Measurements from ENCODE around the gene AGMO.
"Not testable (repeated sequence)": the region's sequence is repeated elsewhere in the genome, so short reads cannot be mapped to it uniquely, and the experiment has no call there.

The AGMO gene

DNA sequence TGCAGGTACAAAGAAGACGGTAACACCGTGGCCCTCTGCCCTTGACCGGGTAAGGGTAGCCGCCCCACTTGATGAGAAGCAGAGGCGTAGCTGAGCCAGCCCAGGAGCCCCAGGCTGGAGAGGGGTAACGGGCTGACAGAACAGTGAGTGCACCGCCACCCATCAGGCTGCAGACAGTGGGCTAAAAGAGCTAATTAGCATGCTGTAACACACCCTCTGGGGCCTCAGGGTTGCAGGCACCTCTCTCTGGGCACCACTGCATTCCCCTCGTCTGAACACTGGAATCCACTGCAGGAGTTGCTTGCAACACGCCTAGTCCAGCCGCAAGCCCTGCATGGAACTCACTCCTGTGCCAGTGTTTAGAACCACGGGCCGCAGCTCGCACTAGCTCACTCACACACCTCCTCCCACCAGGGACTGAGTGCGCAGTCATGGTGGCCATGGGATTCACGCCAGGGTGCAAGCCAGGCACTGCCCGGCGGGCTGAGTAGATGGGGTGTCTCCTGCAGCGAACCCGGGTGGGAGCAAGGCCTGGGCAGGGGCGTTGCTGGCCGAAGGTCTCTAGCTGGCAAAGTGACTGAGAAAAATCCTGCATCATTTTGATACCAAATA, 36.1 kb downstream of the AGMO start:
- no peak overlapping the region for H3K9ac ChIP-seq (ENCODE audit: low read length)
- TF ChIP-seq, protein P1, sequence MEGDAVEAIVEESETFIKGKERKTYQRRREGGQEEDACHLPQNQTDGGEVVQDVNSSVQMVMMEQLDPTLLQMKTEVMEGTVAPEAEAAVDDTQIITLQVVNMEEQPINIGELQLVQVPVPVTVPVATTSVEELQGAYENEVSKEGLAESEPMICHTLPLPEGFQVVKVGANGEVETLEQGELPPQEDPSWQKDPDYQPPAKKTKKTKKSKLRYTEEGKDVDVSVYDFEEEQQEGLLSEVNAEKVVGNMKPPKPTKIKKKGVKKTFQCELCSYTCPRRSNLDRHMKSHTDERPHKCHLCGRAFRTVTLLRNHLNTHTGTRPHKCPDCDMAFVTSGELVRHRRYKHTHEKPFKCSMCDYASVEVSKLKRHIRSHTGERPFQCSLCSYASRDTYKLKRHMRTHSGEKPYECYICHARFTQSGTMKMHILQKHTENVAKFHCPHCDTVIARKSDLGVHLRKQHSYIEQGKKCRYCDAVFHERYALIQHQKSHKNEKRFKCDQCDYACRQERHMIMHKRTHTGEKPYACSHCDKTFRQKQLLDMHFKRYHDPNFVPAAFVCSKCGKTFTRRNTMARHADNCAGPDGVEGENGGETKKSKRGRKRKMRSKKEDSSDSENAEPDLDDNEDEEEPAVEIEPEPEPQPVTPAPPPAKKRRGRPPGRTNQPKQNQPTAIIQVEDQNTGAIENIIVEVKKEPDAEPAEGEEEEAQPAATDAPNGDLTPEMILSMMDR (IDR thresholded peaks at IDR 0.05; ENCODE audit: low read depth, low read length), result no peak
- no peak for TF ChIP-seq EZH2phosphoT487 (IDR thresholded peaks at IDR 0.05; ENCODE audit: low read depth)

DNA sequence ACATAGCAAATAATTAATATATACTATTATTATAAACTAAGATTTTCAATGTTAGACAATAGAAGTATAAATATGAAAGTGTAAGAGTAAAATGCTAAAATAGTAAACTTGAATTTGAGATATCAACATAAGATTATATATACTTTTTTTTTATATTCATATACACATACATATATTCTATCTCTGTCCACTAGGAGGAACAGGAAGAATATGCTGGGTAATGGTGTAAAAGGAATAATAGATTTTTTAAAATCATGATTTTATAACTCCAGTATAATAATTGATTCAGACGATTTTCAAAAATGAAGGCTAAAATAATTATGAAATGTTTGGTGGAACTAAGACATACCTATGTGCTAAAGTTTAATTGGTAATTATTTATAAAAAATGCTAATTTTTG, 37.7 kb downstream of the AGMO start:
- TF ChIP-seq EZH2phosphoT487 (IDR thresholded peaks at IDR 0.05; ENCODE audit: low read depth), result no peak
- TF ChIP-seq, protein P1 (IDR thresholded peaks at IDR 0.05; ENCODE audit: low read depth, low read length), result no peak
- no peak overlapping the region for H3K9ac ChIP-seq (ENCODE audit: low read length)
- H3K27me3 ChIP-seq (ENCODE audit: low read depth, low read length), result no peaks in the 10 kb centered on the region
- H3K27ac ChIP-seq (ENCODE audit: low read length), result no peak overlapping the region
- no peak overlapping the region for H3K4me3 ChIP-seq (ENCODE audit: low read length)
- no peak overlapping the region for H2AFZ ChIP-seq (ENCODE audit: low read depth, low read length)
- no peaks in the 10 kb centered on the region for H3K9me3 ChIP-seq (ENCODE audit: insufficient read depth, low read length)
- H3K4me1 ChIP-seq (ENCODE audit: low read length), result no peaks in the 10 kb centered on the region
- H4K20me1 ChIP-seq (ENCODE audit: insufficient read depth, low read length), result no peaks in the 10 kb centered on the region
- no peak overlapping the region for H3K4me2 ChIP-seq (ENCODE audit: low read length)
- no peaks in the 10 kb centered on the region for H3K36me3 ChIP-seq (replicated peaks; ENCODE audit: low read depth, low read length)
- H3K79me2 ChIP-seq (ENCODE audit: low read length), result no peaks in the 10 kb centered on the region

More for the DNA sequence above, 36.1 kb downstream of the AGMO start:
- H3K4me3 ChIP-seq (ENCODE audit: low read length), result no peak overlapping the region
- H3K4me2 ChIP-seq (ENCODE audit: low read length), result no peak overlapping the region
- H3K36me3 ChIP-seq (replicated peaks; ENCODE audit: low read depth, low read length), result no peaks in the 10 kb centered on the region
- H3K9me3 ChIP-seq (ENCODE audit: insufficient read depth, low read length), result no peaks in the 10 kb centered on the region
- no peaks in the 10 kb centered on the region for H3K79me2 ChIP-seq (ENCODE audit: low read length)
- no peaks in the 10 kb centered on the region for H4K20me1 ChIP-seq (ENCODE audit: insufficient read depth, low read length)
- no peaks in the 10 kb centered on the region for H3K4me1 ChIP-seq (ENCODE audit: low read length)
- H3K27me3 ChIP-seq (ENCODE audit: low read depth, low read length), result no peaks in the 10 kb centered on the region
- no peak overlapping the region for H2AFZ ChIP-seq (ENCODE audit: low read depth, low read length)
- H3K27ac ChIP-seq (ENCODE audit: low read length), result no peak overlapping the region

DNA sequence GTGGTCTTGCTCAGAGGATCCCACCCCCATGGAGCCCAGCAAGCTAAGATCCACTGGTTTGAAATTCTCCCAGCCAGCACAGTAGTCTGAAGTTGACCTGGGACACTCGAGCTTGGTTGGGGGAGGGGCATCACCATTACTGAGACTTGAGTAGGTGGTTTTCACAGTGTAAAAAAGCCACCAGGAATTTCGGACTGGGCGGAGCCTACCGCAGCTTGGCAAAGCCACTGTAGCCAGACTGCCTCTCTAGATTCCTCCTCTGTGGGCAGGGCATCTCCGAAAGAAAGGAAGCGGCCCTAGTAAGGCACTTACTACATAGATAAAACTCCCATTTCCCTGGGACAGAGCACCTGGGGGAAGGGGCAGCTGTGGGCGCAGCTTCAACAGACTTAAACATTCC, 44.0 kb downstream of the AGMO start:
- H4K20me1 ChIP-seq (ENCODE audit: insufficient read depth, low read length); H3K27ac ChIP-seq (ENCODE audit: low read length); H3K9me3 ChIP-seq (ENCODE audit: insufficient read depth, low read length); H3K27me3 ChIP-seq (ENCODE audit: low read depth, low read length); H3K4me1 ChIP-seq (ENCODE audit: low read length); H3K4me2 ChIP-seq (ENCODE audit: low read length); H3K36me3 ChIP-seq (replicated peaks; ENCODE audit: low read depth, low read length); H3K79me2 ChIP-seq (ENCODE audit: low read length); H3K4me3 ChIP-seq (ENCODE audit: low read length); H2AFZ ChIP-seq (ENCODE audit: low read depth, low read length); H3K9ac ChIP-seq (ENCODE audit: low read length): not testable (repeated sequence)

DNA sequence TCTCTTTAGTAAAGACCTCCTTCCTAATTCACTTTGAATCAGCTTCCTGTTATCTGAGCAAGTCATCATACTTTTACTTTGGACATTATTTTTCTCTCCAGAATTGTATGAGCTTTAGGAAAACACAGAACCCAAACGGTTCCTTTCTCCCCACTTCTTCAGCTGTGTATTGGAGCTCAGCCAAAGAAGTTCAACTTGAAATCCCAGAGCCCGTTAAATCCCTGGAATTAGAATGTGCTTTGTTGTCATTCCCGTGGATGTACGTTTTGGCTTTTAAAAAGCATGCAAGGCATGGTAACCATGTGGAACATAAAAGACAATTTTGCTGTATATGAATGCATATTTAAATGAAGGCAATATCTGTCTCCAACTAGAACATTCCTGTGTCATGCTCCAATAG, 46.6 kb downstream of the AGMO start:
- no peaks in the 10 kb centered on the region for H3K9me3 ChIP-seq (ENCODE audit: insufficient read depth, low read length)
- no peak for TF ChIP-seq EZH2phosphoT487 (IDR thresholded peaks at IDR 0.05; ENCODE audit: low read depth)
- TF ChIP-seq, protein P1 (IDR thresholded peaks at IDR 0.05; ENCODE audit: low read depth, low read length), result no peak
- no peak overlapping the region for H3K4me3 ChIP-seq (ENCODE audit: low read length)
- no peaks in the 10 kb centered on the region for H3K27me3 ChIP-seq (ENCODE audit: low read depth, low read length)
- H3K79me2 ChIP-seq (ENCODE audit: low read length), result no peaks in the 10 kb centered on the region
- peaks cover 8% of the 10 kb centered on the region for H3K4me1 ChIP-seq (ENCODE audit: low read length)
- 0 out of 2 replicates have a peak overlapping the region, but pooled peaks have one; percentile 52 for H2AFZ ChIP-seq (ENCODE audit: low read depth, low read length)
- peak overlapping the region; percentile 44 for H3K4me2 ChIP-seq (ENCODE audit: low read length)
- H3K27ac ChIP-seq (ENCODE audit: low read length), result no peak overlapping the region
- no peak overlapping the region for H3K9ac ChIP-seq (ENCODE audit: low read length)
- no peaks in the 10 kb centered on the region for H4K20me1 ChIP-seq (ENCODE audit: insufficient read depth, low read length)
- H3K36me3 ChIP-seq (replicated peaks; ENCODE audit: low read depth, low read length), result no peaks in the 10 kb centered on the region

Measured in OCI-LY3 (cell line).